ENCODE data around the gene DENND1A. TPM values are rescaled to one million over a fixed set of nuclear protein-coding genes. Genes with fewer than 3 reads are reported as not detected.

The DENND1A gene
- total and polyA plus RNA-seq, 2 of the 13 experiments (the other 11 are each of a cell fraction or from before 2014, with no cell fraction given) = 14.8 to 30.1 TPM

DNA sequence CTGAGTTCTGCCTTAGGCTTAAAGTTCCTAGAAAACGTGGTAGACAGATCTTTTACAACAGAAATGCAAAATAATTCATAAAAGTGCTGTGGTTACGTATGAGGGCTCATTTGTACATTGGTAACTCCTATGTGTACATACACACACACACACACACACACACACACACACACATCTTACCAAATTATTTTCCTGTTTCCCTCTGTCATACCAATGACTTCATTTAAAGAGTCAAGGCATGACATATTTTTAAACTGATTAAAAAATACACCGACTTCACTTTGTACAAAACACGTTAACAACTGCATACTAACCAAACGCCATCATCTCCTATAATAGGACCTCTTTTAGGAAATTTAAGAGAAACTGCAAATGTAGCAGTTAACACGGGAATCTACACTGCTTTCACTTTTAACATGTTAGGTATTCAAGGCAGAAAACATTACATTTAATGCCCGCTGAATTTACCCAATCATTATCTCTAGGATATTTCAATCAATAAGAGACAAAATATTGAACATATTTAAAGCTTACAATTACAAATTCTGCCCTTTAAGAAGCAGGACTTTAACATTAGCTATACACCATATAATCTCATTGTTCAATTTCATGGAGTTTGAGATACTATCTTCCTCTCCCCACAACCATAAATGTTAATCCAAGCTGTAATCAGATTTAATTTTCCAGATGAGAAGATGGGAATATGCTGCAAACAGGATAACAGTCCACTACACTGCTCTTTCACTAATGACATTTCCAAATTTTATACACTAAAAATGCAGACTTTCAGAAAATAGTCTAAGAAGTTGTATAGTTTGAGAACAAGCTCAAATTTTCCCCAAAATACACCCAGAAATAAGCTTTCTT, 133.1 kb downstream of the DENND1A start (continued):
- TF ChIP-seq, protein P1, sequence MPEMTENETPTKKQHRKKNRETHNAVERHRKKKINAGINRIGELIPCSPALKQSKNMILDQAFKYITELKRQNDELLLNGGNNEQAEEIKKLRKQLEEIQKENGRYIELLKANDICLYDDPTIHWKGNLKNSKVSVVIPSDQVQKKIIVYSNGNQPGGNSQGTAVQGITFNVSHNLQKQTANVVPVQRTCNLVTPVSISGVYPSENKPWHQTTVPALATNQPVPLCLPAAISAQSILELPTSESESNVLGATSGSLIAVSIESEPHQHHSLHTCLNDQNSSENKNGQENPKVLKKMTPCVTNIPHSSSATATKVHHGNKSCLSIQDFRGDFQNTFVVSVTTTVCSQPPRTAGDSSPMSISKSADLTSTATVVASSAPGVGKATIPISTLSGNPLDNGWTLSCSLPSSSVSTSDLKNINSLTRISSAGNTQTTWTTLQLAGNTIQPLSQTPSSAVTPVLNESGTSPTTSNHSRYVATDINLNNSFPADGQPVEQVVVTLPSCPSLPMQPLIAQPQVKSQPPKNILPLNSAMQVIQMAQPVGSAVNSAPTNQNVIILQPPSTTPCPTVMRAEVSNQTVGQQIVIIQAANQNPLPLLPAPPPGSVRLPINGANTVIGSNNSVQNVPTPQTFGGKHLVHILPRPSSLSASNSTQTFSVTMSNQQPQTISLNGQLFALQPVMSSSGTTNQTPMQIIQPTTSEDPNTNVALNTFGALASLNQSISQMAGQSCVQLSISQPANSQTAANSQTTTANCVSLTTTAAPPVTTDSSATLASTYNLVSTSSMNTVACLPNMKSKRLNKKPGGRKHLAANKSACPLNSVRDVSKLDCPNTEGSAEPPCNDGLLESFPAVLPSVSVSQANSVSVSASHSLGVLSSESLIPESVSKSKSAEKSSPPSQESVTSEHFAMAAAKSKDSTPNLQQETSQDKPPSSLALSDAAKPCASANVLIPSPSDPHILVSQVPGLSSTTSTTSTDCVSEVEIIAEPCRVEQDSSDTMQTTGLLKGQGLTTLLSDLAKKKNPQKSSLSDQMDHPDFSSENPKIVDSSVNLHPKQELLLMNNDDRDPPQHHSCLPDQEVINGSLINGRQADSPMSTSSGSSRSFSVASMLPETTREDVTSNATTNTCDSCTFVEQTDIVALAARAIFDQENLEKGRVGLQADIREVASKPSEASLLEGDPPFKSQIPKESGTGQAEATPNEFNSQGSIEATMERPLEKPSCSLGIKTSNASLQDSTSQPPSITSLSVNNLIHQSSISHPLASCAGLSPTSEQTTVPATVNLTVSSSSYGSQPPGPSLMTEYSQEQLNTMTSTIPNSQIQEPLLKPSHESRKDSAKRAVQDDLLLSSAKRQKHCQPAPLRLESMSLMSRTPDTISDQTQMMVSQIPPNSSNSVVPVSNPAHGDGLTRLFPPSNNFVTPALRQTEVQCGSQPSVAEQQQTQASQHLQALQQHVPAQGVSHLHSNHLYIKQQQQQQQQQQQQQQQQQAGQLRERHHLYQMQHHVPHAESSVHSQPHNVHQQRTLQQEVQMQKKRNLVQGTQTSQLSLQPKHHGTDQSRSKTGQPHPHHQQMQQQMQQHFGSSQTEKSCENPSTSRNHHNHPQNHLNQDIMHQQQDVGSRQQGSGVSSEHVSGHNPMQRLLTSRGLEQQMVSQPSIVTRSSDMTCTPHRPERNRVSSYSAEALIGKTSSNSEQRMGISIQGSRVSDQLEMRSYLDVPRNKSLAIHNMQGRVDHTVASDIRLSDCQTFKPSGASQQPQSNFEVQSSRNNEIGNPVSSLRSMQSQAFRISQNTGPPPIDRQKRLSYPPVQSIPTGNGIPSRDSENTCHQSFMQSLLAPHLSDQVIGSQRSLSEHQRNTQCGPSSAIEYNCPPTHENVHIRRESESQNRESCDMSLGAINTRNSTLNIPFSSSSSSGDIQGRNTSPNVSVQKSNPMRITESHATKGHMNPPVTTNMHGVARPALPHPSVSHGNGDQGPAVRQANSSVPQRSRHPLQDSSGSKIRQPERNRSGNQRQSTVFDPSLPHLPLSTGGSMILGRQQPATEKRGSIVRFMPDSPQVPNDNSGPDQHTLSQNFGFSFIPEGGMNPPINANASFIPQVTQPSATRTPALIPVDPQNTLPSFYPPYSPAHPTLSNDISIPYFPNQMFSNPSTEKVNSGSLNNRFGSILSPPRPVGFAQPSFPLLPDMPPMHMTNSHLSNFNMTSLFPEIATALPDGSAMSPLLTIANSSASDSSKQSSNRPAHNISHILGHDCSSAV (CRISPR knock-in tag; IDR thresholded peaks at IDR 0.05; ENCODE audit: borderline replicate concordance) = no peak
- TF ChIP-seq, protein P2, sequence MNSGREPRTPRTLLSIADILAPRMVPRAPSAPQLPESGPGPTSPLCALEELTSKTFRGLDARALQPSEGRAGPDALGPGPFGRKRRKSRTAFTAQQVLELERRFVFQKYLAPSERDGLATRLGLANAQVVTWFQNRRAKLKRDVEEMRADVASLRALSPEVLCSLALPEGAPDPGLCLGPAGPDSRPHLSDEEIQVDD (CRISPR knock-in tag; IDR thresholded peaks at IDR 0.05; ENCODE audit: borderline replicate concordance) = no peak
- TF ChIP-seq, protein P3, sequence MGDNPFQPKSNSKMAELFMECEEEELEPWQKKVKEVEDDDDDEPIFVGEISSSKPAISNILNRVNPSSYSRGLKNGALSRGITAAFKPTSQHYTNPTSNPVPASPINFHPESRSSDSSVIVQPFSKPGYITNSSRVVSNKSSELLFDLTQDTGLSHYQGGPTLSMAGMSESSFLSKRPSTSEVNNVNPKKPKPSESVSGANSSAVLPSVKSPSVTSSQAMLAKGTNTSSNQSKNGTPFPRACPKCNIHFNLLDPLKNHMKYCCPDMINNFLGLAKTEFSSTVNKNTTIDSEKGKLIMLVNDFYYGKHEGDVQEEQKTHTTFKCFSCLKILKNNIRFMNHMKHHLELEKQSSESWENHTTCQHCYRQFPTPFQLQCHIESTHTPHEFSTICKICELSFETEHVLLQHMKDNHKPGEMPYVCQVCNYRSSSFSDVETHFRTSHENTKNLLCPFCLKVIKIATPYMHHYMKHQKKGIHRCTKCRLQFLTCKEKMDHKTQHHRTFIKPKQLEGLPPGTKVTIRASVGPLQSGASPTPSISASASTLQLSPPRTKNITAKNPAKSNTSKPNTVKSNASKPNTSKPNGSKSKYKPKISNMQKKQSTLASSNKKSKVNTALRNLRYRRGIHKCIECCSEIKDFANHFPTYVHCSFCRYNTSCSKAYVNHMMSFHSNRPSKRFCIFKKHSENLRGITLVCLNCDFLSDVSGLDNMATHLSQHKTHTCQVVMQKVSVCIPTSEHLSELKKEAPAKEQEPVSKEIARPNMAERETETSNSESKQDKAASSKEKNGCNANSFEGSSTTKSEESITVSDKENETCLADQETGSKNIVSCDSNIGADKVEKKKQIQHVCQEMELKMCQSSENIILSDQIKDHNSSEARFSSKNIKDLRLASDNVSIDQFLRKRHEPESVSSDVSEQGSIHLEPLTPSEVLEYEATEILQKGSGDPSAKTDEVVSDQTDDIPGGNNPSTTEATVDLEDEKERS (CRISPR knock-in tag; IDR thresholded peaks at IDR 0.05) = no peak
- TF ChIP-seq REPIN1 (CRISPR knock-in tag; IDR thresholded peaks at IDR 0.05; ENCODE audit: borderline replicate concordance, low read depth) (no peak), HNRNPLL (IDR thresholded peaks at IDR 0.05; ENCODE audit: low read depth, low read length, poor library complexity, severe bottlenecking) (no peak), ZNF510 (CRISPR knock-in tag; IDR thresholded peaks at IDR 0.05; ENCODE audit: low read depth) (no peak)
